Loucy (cell line): ENCODE data around the gene MST1.

Source experiments
- CTCF ChIP-seq: fragments of 200-600 bp; sonication (generic); conservative IDR thresholded peaks from 2 replicates; pipeline ENCODE4 v1.5.1; 2014; ENCODE audit warnings: mild to moderate bottlenecking, antibody characterized with exemption, low read length
- EZH2phosphoT487 ChIP-seq: fragments of 200-600 bp; IDR thresholded peaks from 2 replicates; pipeline ENCODE4 v1.6.1; 2018; ENCODE audit warnings: antibody characterized with exemption, mild to moderate bottlenecking, moderate library complexity, borderline replicate concordance

- TF ChIP-seq CTCF = no peak
- TF ChIP-seq EZH2phosphoT487 = no peak
Measured at GRCh38 chr3:49662021-49662420, 27.3 kb downstream of the MST1 start.
